GM12873 (cell line): ENCODE data around the gene DCAKD.

Experiments used
- CTCF ChIP-seq: IDR thresholded peaks from 2 replicates; pipeline ENCODE4 v1.5.1; 2012; ENCODE audit warnings: low read depth, mild to moderate bottlenecking, moderate library complexity, low read length, control low read depth; ENCODE audit not compliant: insufficient read depth; ENCODE audit errors: missing control alignments

The DCAKD gene

GRCh38 chr17:45051060-45051719 lies at the start of gene DCAKD:
Gene DCAKD, minus strand, starts transcription at chr17:45051632. Its CDS starts 16,747 bp downstream, at chr17:45034885.
- TF ChIP-seq CTCF: no peak

- TF ChIP-seq CTCF: peak; percentile 95
Measured at GRCh38 chr17:45098869-45099616, 47.6 kb upstream of the DCAKD start.

- TF ChIP-seq CTCF: no peak
Measured at GRCh38 chr17:45098081-45098868, 46.8 kb upstream of the DCAKD start.

GRCh38 chr17:45096926-45097325 lies 45.5 kb upstream of the DCAKD start:
- no peak for TF ChIP-seq CTCF

- peak; percentile 54 for TF ChIP-seq CTCF
Measured at GRCh38 chr17:45096141-45096540, 44.7 kb upstream of the DCAKD start.

- TF ChIP-seq CTCF: no peak
Measured at GRCh38 chr17:45093444-45094110, 42.1 kb upstream of the DCAKD start.
